Upper lobe of right lung (tissue), 1 donor: ENCODE measurements around the gene TNFAIP8. TPM values are rescaled to one million over a fixed set of nuclear protein-coding genes. Genes with fewer than 3 reads are reported as not detected.

Experiments
- ATAC-seq: fragments of 200-7000 bp; cut with Tn5 transposase; one replicate; pipeline ENCODE4 v1.9.1; 2020; ENCODE audit warnings: mild to moderate bottlenecking, moderate library complexity
- DNase-seq: peaks from one replicate; pipeline ENCODE4 v3.0.0-alpha.2; 2020
- H3K27ac ChIP-seq: fragments of 200-600 bp; one replicate; pipeline ENCODE4 v1.8.0; 2022
- H3K27me3 ChIP-seq: fragments of 200-600 bp; one replicate; pipeline ENCODE4 v1.8.0; 2022; ENCODE audit warnings: mild to moderate bottlenecking
- H3K36me3 ChIP-seq: fragments of 200-600 bp; one replicate; pipeline ENCODE4 v1.8.0; 2022
- H3K4me1 ChIP-seq: fragments of 200-600 bp; one replicate; pipeline ENCODE4 v1.8.0; 2022
- H3K4me3 ChIP-seq: fragments of 200-600 bp; one replicate; pipeline ENCODE4 v1.8.0; 2022; ENCODE audit warnings: mild to moderate bottlenecking
- H3K9me3 ChIP-seq: fragments of 200-600 bp; one replicate; pipeline ENCODE4 v1.8.0; 2022
- CTCF ChIP-seq: fragments of 200-600 bp; IDR thresholded peaks from one replicate; pipeline ENCODE4 v1.8.0; 2022; ENCODE audit warnings: antibody characterized with exemption
- intact Hi-C: fragments of 100-400 bp; cut with DNase I; formaldehyde crosslinking; loops from one replicate; pipeline ENCODE4 v1.11.0; 2022
- total RNA-seq: library from RNA; stranded (reverse); fragmentation: NEBNext Ultra II Directional; extraction: Animal tissue kit (Norgen Biotek cat#: 25700); gene quantifications from one replicate; pipeline ENCODE4 v1.2.1, GENCODE V29; 2021
- donor health status: DM: no; HTN: yes; CAD: no; lungs with severe emphysema.

The TNFAIP8 gene
- total RNA-seq, 1 donor from 2014 or later: 22.4 TPM

GRCh38 chr5:119390404-119390803 lies 34.6 kb downstream of the TNFAIP8 start:
- DNase-seq: no peak
- TF ChIP-seq CTCF: no peak
- no peak overlapping the region for H3K27ac ChIP-seq
- intact Hi-C loops: no loop called here
- no peaks in the 10 kb centered on the region for H3K27me3 ChIP-seq
- no peak for ATAC-seq
- no peaks in the 10 kb centered on the region for H3K9me3 ChIP-seq
- no peak overlapping the region for H3K4me3 ChIP-seq
- peaks cover 4% of the 10 kb centered on the region for H3K36me3 ChIP-seq
- H3K4me1 ChIP-seq: peaks cover 36% of the 10 kb centered on the region

GRCh38 chr5:119393201-119393691 lies 37.4 kb downstream of the TNFAIP8 start:
- no peak for TF ChIP-seq CTCF
- intact Hi-C loops: no loop called here
- ATAC-seq (no peak), DNase-seq (no peak)
- H3K27me3 ChIP-seq: no peaks in the 10 kb centered on the region
- H3K4me1 ChIP-seq: peaks cover 28% of the 10 kb centered on the region
- no peak overlapping the region for H3K27ac ChIP-seq
- peaks cover 4% of the 10 kb centered on the region for H3K36me3 ChIP-seq
- no peak overlapping the region for H3K4me3 ChIP-seq
- no peaks in the 10 kb centered on the region for H3K9me3 ChIP-seq

GRCh38 chr5:119393746-119394145 lies 37.9 kb downstream of the TNFAIP8 start:
- Histone ChIP-seq H3K36me3 (peaks cover 4% of the 10 kb centered on the region), H3K4me3 (no peak overlapping the region), H3K9me3 (no peaks in the 10 kb centered on the region), H3K4me1 (peaks cover 33% of the 10 kb centered on the region), H3K27ac (no peak overlapping the region), H3K27me3 (no peaks in the 10 kb centered on the region)
- no peak for ATAC-seq
- TF ChIP-seq CTCF: no peak
- intact Hi-C loops: no loop called here
- no peak for DNase-seq

GRCh38 chr5:119395080-119395836 lies 39.4 kb downstream of the TNFAIP8 start:
- H3K9me3 ChIP-seq: no peaks in the 10 kb centered on the region
- H3K27me3 ChIP-seq: no peaks in the 10 kb centered on the region
- no peak overlapping the region for H3K27ac ChIP-seq
- intact Hi-C loops: no loop called here
- ATAC-seq: no peak
- no peak for TF ChIP-seq CTCF
- peaks cover 29% of the 10 kb centered on the region for H3K4me1 ChIP-seq
- H3K4me3 ChIP-seq: no peak overlapping the region
- H3K36me3 ChIP-seq: peaks cover 4% of the 10 kb centered on the region
- DNase-seq: no peak

GRCh38 chr5:119396030-119396664 lies 40.3 kb downstream of the TNFAIP8 start:
- DNase-seq: no peak
- Histone ChIP-seq H3K27ac (no peak overlapping the region), H3K9me3 (no peaks in the 10 kb centered on the region), H3K36me3 (peaks cover 4% of the 10 kb centered on the region), H3K27me3 (no peaks in the 10 kb centered on the region), H3K4me3 (no peak overlapping the region), H3K4me1 (peaks cover 25% of the 10 kb centered on the region)
- no peak for ATAC-seq
- no peak for TF ChIP-seq CTCF
- intact Hi-C loops: no loop called here
